GM12872 (cell line): Measurements from ENCODE around the gene FHIT.

Source experiments
- TF ChIP-seq, protein P1 (sequence below): IDR thresholded peaks from 3 replicates; pipeline ENCODE4 v1.5.1; 2011; ENCODE audit warnings: low read depth, mild to moderate bottlenecking, low read length, moderate library complexity; ENCODE audit not compliant: insufficient read depth

Gene FHIT

DNA sequence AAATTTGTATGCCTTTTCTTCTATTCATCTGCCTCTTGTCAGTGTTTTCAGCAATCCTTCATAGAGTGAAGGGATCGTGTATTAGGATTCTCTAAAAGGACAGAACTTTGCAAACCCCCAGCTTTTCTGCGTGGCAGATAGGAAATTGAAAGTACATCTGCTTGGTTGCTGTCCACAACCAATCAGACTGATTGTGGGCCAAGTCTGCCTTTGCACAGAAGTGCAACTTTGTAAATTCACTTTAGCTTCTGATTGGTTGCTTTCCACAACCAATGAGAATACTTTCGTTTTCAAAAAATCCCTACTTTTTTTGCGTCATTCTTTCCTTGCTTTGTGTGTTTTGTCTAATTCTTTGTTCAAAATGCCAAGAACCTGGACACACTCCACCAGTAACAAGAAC, 847.4 kb downstream of the FHIT start:
- TF ChIP-seq, protein P1, sequence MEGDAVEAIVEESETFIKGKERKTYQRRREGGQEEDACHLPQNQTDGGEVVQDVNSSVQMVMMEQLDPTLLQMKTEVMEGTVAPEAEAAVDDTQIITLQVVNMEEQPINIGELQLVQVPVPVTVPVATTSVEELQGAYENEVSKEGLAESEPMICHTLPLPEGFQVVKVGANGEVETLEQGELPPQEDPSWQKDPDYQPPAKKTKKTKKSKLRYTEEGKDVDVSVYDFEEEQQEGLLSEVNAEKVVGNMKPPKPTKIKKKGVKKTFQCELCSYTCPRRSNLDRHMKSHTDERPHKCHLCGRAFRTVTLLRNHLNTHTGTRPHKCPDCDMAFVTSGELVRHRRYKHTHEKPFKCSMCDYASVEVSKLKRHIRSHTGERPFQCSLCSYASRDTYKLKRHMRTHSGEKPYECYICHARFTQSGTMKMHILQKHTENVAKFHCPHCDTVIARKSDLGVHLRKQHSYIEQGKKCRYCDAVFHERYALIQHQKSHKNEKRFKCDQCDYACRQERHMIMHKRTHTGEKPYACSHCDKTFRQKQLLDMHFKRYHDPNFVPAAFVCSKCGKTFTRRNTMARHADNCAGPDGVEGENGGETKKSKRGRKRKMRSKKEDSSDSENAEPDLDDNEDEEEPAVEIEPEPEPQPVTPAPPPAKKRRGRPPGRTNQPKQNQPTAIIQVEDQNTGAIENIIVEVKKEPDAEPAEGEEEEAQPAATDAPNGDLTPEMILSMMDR, result no peak

DNA sequence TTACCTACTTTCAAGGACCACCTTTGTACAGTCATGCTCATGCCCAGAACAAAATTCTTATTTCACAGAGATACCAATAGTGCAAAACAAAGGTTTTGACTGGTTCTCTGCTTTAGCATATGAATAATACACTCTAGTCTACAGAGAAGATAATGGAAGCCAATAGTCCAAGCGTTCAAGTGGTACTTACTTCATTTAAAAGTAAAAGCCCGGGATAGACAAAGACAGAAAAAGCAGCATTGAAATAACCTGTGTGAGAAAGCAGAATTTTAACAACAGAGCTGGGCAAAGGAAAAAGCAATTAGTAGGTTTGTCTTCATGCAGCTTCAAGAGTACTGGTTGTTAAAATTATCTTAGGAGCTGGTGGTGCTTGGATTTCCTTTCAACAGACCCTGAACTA, 848.3 kb downstream of the FHIT start:
- TF ChIP-seq, protein P1, result no peak

DNA sequence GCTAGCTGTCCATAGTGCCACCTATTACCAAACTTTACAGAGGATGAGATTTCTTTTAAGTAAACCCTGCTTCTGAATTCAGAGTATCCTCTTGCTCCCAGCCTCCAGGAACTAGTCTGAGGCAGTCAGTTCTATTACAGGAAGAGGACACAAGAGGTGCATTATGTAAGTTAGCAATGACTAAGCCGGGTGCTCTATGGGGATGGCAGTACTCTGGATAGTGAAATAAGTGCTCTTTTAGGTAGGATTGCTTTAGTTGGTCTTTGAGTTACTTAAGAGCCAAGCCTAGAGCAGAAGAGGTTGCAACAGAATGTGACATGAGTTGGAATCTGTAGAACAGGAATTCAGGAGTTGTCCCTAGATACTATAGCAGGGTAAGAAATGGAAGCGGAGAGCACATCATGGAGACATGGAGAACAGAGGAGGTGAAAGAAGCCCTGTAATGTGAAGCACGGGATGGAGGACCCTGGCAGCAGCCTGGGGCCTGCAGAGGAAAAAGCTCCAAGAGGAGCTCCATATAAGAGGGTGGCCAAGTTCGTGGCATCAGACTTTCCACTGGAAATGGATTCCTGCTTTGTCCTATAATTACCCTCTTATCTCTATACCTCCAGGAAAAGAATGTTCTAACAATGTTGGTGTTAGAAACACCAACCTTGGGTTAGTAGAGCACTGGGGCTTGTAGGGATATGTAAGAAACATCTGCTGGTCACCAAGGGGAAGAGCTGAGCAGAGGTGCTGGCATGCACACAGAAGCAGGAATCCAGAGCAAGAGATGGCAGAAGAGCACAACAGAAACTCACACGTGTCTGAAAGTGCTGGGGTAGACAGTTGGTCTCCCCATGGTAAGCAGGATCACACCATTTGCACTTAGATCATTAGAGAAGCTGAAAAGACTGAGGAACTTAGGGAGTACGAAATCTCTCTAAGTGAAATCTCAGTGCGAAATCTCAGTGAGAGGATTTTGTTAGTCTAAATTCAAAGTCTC, 851.1 kb downstream of the FHIT start:
- TF ChIP-seq, protein P1, result no peak

DNA sequence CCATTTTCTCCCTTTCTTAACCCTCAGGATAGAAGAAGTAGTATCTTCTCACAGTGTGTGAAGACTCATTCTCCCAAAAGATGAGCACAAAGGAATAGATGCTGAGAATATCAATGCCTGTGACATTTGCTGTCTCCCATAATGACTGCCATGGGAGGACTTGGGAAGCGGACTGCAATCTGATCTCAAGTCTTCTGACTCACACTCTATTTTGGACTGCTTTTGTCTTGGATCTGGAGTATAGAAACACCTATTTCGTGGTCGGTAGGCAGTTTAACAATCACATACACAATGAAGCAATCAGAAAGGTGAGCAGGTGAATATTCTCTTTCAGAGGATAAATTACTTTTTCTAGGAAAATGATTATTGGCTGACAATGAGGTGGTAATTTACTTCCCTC, 852.0 kb downstream of the FHIT start:
- TF ChIP-seq, protein P1, result no peak

DNA sequence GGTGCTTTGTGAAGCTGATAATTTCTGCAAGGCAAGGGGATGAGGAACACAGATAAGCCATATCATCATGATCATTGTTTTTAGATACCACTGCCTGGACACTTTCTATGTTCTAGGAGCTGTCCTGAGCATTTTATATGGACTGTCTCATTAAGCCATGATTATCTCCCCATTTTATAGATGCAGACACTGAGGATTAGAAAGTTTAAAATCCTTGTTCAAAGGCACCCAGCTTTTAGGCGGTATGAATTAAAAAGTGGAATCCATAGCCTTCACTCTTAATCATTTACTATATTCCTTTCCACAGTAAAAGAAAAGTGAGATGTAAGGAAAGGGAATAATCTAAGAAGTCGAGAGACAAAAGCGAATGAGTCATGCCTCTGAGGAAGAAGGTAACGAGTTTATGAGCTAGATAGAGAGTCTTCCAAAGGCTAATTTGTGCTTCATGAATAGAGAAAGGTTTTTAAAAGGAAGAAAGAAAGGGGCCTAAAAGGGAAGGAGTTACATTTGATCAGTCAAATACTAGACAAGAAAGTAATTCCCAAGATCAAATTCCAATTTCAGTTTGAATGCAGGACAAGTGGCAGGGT, 856.0 kb downstream of the FHIT start:
- TF ChIP-seq, protein P1, result no peak

DNA sequence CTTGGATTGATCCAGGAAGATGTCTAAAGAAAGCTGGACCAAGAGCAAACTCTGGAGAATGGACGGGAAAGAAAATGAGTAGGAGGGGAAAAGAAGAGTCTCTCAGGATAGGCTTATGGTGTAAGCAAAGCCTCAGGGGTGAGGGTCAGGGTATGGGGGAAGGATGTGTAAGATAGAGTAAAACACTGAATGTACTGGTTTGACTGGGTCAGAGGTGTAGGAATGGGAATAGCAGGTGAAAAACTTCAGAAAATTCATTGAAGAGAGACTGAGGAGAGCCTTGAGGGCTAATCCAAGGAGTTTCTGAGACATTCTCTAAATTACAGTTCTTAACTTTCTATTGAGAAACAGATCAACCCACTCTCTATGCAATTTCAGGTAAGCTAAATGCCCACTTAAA, 857.3 kb downstream of the FHIT start:
- TF ChIP-seq, protein P1, result no peak

DNA sequence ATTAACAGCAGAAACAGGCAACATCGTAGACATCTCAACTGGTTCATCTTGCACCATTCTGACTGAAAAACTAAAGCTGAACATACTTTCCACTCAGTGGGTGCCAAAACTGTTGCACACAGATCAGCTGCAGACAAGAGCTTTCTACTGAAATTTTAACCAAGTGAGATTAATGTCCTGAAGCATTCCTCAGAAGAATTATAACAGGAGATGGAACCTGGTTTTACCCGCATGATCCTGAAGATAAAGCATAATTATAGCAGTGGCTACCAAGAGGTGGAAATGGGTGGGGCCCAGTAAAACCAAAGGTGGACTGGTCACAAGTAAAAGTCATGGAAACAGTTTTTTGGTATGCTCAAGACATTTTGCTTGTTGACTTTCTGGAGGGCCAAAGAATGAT, 858.8 kb downstream of the FHIT start:
- TF ChIP-seq, protein P1, result no peak
